Skin of body (tissue), 2 donors: ENCODE data around the gene C16orf54. TPM values are rescaled to one million over a fixed set of nuclear protein-coding genes. Genes with fewer than 3 reads are reported as not detected.
"Not testable (repeated sequence)": the region's sequence is repeated elsewhere in the genome, so short reads cannot be mapped to it uniquely, and the experiment has no call there.

Source experiments
- DNase-seq: peaks from one replicate; lab custom pipeline; 2025; lab: John Stamatoyannopoulos, UW
- total RNA-seq: library from RNA; depleted of rRNA; stranded (reverse); fragments of >200 nt; gene quantifications from one replicate; pipeline ENCODE4 v1.2.3, GENCODE V29; 2014

C16orf54 gene
- total RNA-seq, 1 donor from 2014 or later, result 0.99 TPM

DNA sequence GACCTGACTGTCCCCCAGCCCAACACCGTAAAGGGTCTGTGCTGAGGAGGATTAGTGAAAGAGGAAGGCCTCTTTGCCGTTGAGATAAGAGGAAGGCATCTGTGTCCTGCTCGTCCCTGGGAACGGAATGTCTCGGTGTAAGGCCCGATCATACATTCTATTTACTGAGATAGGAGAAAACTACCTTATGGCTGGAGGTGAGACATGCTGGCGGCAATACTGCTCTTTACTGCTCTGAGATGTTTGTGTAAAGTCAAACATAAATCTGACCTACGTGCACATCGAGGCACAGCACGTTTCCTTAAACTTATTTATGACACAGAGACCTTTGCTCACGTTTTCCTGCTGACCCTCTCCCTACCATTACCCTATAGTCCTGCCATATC, 5.2 kb downstream of the C16orf54 start:
- DNase-seq, result not testable (repeated sequence)

DNA sequence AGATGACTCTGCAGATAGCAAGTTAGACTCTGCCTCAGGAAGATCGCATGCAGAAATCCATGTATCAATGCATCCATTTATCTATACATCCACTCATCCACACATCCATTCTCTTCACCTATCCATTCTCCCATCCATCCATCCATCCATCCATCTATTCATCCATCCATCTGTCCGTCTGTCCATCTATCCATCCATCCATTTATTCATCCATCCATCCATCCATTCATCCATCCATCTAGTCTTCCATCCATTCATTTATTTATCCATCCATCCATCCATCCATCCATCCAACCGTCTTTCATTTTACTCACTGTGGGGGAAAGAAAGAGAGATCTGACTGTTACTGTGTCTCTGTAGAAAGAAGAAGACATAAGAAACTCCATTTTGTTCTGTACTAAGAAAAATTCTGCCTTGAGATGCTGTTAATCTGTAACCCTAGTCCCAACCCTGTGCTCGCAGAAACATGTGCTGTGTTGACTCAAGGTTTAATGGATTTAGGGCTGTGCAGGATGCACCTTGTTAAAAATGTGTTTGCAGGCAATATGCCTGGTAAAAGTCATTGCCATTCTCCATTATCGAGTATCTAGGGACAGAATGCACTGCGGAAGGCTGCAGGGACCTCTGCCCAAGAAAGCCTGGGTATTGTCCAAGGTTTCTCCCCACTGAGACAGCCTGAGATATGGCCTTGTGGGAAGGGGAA, 5.7 kb downstream of the C16orf54 start:
- not testable (repeated sequence) for DNase-seq

- no peak for DNase-seq
Observed at GRCh38 chr16:29738514-29738913, 7.3 kb downstream of the C16orf54 start.

DNA sequence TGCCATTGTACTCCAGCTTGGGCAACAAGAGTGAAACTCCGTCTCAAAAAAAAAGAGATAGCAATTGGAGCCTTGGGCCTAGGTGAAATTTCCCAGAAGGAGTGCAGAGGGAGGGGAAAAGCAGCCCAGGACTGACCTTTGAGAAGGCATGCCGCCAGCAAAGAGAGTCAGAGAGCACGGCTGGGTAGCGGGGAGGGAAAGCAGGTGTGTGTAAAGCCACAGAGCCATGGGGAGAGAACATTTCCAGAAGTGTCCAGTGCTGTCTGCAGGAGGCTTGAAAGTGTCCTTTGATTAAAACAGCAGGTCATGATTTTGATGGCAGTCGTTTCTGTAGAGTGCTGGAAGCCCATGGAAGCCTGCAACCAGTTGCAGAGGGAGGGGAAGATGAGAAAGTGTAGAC, 8.1 kb downstream of the C16orf54 start:
- DNase-seq, result no peak

GRCh38 chr16:29736764-29737163, 9.0 kb downstream of the C16orf54 start:
- DNase-seq, result no peak

GRCh38 chr16:29736112-29736511, 9.7 kb downstream of the C16orf54 start:
- no peak for DNase-seq

DNA sequence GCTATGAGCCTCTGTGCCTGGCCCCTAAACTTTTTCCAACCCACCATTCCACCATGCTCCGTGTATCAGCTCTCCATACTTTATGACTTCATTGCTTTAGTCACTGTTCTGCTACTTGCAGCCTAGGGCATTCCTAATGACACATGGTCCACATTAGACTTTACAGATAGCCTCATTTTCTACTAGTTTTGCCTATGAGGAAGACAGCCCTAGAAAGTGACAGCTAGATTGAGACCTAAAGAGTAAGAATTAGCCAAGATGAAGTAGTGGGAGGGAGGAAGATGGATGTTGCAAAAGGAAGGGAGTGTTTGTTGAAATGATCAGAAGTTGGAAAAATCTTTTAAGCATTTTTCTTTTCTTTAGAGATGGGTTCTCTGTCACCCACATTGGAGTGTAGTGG, 11.0 kb downstream of the C16orf54 start:
- no peak for DNase-seq

GRCh38 chr16:29731768-29732601, 13.8 kb downstream of the C16orf54 start:
- DNase-seq, result not testable (repeated sequence)

- no peak for DNase-seq
Observed at GRCh38 chr16:29730649-29731048, 15.1 kb downstream of the C16orf54 start.

DNA sequence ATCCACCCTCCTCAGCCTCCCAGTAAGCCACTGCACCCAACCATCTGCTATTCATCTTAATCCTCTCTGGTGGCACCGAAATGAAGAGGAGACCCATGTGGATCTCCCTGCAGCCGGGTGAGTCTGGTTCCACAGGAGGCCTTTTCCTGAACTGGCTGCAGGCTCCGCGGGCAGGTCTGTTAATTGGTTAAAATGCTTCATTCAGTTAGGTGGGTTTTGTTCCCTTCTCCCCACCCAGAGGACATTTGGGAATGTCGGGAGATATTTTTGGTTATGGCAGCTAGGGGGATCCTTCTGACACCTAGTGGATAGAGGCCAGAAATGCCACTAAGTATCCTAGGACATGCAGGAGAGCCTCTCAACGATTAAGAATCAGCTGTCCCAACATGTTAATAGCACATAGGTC, 16.7 kb downstream of the C16orf54 start:
- DNase-seq, result no peak

DNA sequence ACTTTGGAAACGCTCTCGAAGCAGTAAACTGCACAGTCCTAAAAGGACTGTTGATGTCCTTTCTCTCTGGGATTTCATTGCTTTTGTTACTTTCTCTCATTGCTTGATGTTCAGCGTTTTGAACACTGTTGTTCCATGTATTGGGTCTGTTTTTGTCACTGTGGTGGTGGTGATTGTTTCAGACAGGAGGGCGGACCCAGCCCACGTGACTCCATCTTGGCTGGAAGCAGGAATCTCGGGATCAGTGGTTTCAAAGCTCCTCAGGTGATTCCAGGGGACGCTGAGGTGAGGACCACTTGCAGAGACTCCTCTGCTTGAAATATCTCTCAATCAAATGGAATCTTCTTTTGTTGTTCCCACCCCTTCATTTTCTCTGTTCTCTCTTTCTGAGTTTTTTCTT, 18.3 kb downstream of the C16orf54 start:
- DNase-seq, result no peak

DNA sequence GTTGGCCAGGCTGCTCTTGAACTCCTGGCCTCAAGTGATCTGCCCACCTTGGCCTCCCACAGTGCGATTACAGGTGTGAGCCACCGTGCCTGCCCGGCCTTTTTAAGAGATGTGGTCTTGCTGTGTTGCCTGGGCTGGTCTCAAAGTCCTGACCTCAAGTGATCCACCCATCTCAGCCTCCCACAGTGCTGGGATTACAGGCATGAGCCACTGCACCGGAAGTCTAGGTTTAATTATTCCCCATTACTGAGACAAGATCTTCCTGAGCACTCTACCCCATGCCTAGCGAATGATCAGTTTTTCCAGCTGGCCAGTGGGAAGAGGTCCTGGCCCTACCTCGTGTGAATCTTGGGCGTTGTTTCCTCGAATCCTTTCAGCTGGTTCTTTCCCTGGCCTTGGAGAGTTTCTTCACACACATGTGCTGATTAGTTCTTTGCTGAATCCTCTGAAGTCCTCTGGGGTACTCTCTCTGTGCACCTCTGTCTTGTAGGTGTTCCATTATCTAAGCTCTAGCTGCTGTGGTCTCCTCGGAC, 18.9 kb downstream of the C16orf54 start:
- DNase-seq, result no peak

- DNase-seq, result not testable (repeated sequence)
Observed at GRCh38 chr16:29721167-29721879, 24.5 kb downstream of the C16orf54 start.

- DNase-seq, result no peak
Observed at GRCh38 chr16:29720703-29721102, 25.1 kb downstream of the C16orf54 start.

- no peak for DNase-seq
Observed at GRCh38 chr16:29719063-29719462, 26.7 kb downstream of the C16orf54 start.

DNA sequence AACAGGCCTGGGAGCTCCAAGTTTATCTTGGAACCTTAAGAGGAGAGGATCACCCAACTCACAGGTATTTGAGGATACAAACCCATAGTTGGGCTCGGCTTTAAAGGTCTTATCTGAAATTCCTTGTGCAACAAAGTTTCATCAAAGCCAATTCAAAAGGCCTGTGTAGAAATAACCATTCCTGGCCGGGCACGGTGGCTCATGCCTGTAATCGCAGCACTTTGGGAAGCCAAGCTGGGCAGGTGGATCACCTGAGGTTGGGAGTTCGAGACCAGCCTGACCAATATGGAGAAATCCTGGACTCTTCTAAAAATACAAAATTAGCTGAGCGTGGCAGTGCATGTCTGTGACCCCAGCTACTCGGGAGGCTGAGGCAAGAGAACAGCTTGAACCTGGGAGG, 28.7 kb downstream of the C16orf54 start:
- DNase-seq, result no peak

- no peak for DNase-seq
Observed at GRCh38 chr16:29714972-29715371, 30.8 kb downstream of the C16orf54 start.

GRCh38 chr16:29714396-29714795, 31.4 kb downstream of the C16orf54 start:
- DNase-seq, result no peak

- no peak for DNase-seq
Observed at GRCh38 chr16:29712809-29713208, 33.0 kb downstream of the C16orf54 start.

DNA sequence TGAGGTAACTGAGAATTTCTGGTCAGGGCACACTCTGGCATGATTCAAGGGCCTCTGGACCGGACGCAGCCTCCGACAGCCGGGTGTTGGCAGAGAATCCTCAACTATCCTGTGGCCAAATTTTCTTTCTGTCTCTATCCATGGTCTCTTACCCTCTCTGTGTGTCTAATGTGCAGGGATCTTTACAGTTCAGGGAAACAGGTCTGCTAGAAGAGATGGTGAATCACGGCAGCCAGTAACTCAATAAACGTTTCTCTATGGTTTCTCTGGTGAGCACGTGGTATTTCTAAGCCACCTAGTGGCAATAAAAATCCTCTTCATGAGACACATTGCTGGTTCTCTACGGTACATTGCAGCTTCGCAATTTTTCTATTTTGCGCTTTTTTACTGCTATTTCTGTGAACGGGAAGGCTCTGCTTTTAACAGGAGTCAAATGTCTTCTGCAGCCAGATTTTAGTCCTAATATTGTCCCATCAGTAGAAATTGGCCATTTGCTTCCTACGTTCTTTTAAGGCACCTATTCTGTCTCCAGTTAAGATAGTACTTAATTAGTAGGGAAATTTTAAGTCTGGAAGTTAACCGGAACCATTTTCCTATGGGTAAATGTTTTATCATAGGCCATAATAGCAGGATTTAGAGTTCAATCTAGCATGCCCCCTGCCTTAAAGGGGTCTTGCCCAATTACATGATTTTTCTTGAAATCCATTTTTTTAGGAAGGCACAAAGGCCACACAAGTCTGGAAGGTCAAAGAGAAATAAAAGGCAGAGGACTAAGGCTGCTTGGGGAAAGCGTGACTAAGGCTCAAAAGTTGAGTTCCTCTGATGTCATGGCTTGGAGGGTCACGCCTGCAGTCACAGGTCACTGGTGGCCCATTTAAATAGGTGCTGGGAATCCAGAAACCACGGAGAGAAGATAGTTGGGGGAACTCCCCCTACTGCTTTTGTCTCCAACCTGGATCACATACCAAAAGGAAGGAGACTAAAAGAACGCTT, 35.3 kb downstream of the C16orf54 start:
- DNase-seq, result peak; percentile 40

GRCh38 chr16:29709657-29710056, 36.1 kb downstream of the C16orf54 start:
- not testable (repeated sequence) for DNase-seq
